HAP-1 (cell line): ENCODE data around the gene SPATA3.
A peak's percentile ranks its signal among the peaks of the same experiment; 100 is the strongest.

ENCODE experiments used
- DNase-seq, 2 experiments: peaks; one replicate each; pipeline ENCODE4 v3.0.0-alpha.2; 2016 to 2020; ENCODE audit warnings: low spot score in 2 of 2
- H3K27me3 ChIP-seq: fragments of 250-450 bp; sonication (Bioruptor Pico); 2 replicates; pipeline ENCODE4 v1.5.1; 2020; ENCODE audit warnings: low read depth, mild to moderate bottlenecking, moderate library complexity
- H3K36me3 ChIP-seq: fragments of 250-450 bp; sonication (Bioruptor Pico); replicated peaks from 2 replicates; pipeline ENCODE4 v1.5.1; 2020; ENCODE audit warnings: mild to moderate bottlenecking
- H3K4me1 ChIP-seq: fragments of 250-450 bp; sonication (Bioruptor Pico); 2 replicates; pipeline ENCODE4 v1.5.1; 2020; ENCODE audit warnings: mild to moderate bottlenecking
- H3K4me3 ChIP-seq: fragments of 250-450 bp; sonication (Bioruptor Pico); 2 replicates; pipeline ENCODE4 v1.5.1; 2020; ENCODE audit warnings: mild to moderate bottlenecking, moderate library complexity
- H3K9me3 ChIP-seq: fragments of 250-450 bp; sonication (Bioruptor Pico); 2 replicates; pipeline ENCODE4 v1.5.1; 2020; ENCODE audit warnings: mild to moderate bottlenecking, moderate library complexity
- in situ Hi-C: fragments of 300-500 bp; cut with MboI; formaldehyde crosslinking; loops from 3 replicates; pipeline ENCODE4 v1.14.3; 2020; ENCODE audit warnings: low sequenced_read_pairs, inconsistent platforms, mixed read lengths

SPATA3 gene

DNA sequence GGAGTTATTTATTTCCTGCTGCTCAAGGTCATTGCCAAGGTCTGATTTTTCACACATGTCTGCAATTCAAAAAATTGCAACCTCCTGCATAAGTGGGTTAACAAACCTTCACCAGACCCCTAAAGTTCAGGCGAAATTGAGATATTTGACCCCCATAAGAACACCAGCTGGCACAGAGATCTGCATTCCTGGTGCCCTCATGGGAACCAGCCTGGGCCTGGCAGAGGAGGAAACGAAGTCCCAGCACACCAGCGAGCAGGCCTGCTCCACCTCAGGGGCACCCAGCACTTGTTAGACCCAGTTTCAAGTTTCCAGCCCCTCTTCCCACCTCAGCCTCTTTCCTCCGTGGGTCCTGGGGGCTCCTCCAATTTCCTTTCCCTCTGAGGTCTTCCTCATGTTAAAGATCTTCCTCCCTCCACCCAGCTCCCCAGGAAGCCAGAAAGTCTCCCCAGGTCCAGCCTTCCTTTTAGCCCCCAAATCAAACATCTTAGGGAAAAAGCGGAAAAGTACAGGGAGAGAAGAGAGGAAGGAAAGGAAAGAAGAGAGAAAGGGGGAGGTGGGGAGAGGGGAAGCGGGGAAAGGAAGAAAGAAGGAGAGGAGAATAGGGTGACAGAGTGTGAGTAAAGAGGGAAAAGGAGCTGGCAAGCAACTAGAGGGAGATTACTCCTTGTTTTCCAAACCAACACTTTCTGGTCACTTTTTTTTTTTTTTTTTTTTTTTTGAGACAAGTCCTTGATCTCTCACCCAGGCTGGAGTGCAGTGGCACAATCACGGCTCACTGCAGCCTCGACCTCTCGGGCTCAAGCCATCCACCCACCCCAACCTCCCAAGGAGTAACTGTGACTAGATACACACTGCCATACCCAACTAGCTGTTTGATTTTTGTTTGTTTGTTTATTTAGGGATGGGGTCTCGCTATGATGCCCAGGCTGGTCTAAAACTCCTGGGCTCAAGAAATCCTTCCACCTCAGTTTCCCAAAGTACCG is 37.5 kb downstream of the SPATA3 start:
- in situ Hi-C loops: no loop called here
- Histone ChIP-seq H3K36me3 (no peaks in the 10 kb centered on the region), H3K9me3 (no peaks in the 10 kb centered on the region), H3K4me3 (no peak overlapping the region), H3K27me3 (peaks cover 27% of the 10 kb centered on the region), H3K4me1 (no peaks in the 10 kb centered on the region)
- no peak for DNase-seq

DNA sequence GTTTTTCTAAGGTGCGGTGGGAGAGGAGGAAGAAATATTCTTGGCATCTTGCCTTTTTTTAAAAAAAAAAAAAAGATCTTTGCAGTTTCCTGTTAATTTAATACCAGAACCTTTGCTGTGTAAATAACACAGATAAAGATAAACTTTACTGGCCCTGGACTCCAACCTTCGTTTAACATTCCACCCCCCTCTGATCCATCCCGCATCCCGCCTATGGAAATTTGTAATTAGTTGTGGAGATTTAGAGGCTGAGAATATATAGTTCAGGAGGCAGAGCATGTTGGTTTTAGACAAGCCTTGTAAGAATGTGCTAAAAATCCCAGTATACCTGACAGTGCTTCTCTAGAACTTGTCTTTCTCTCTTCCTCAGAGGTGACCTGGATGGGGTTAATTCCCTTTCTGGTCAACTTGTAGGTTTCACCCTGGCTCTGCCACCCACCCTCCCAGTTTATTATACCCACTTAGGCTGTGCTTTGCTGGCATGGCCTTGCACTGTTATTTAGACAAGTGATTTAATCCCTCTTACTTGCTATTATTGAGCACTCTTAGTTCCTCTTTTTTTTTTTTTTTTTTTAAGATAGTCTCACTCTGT is 38.5 kb downstream of the SPATA3 start:
- H3K4me1 ChIP-seq: no peaks in the 10 kb centered on the region
- H3K4me3 ChIP-seq: no peak overlapping the region
- H3K36me3 ChIP-seq: no peaks in the 10 kb centered on the region
- H3K9me3 ChIP-seq: no peaks in the 10 kb centered on the region
- peaks cover 27% of the 10 kb centered on the region for H3K27me3 ChIP-seq
- DNase-seq: no peak
- in situ Hi-C loops: no loop called here

DNA sequence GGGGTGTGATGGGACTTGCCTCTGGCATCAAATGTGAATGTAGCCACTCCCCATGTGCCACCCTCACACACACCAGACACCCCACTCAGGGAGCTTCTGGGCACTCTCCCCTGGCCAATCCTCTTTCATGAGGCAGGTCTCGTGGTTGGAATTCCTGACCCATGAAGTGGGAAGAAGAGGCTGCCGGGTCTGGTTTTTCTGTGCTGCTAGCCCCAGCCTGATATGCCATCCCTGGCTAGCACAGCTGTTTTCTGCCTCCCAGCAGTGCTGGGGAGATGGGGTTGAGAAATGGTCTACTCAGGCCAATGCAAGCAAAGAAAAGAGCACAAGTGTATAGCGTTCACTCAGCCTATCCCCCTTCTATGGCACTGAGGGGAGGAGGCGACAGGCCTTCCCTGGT is 40.2 kb downstream of the SPATA3 start:
- in situ Hi-C loops: no loop called here
- Histone ChIP-seq H3K27me3 (peaks cover 27% of the 10 kb centered on the region), H3K4me3 (no peak overlapping the region), H3K36me3 (no peaks in the 10 kb centered on the region), H3K9me3 (no peaks in the 10 kb centered on the region), H3K4me1 (no peaks in the 10 kb centered on the region)
- DNase-seq: no peak

DNA sequence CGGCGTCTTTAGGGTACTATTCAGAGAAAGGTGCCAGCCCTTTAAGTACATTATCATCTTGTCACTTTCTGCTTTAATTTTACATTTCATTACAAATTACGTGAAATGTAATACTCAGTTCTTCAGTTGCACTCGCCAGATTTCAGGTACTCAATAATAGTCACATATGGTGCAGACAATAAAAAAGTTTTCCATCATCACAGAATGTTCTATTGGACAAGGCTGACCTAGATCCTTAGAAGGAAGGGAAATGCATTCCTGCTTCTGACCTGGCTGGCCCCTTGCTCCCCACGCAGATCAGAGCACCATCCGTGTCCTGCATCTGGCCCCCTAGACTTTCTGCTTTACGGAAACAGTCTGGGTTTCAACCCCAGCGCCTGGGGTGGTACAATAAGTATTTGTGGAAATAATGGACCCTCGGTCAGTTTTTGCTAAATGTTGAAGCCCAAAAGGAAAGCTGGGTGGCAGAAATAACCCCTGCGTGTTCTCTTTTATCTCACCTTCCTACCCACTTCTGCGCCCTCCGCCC is 40.7 kb downstream of the SPATA3 start:
- H3K4me1 ChIP-seq: no peaks in the 10 kb centered on the region
- H3K9me3 ChIP-seq: no peaks in the 10 kb centered on the region
- in situ Hi-C loops: no loop called here
- no peak for DNase-seq
- peaks cover 27% of the 10 kb centered on the region for H3K27me3 ChIP-seq
- no peaks in the 10 kb centered on the region for H3K36me3 ChIP-seq
- no peak overlapping the region for H3K4me3 ChIP-seq

DNA sequence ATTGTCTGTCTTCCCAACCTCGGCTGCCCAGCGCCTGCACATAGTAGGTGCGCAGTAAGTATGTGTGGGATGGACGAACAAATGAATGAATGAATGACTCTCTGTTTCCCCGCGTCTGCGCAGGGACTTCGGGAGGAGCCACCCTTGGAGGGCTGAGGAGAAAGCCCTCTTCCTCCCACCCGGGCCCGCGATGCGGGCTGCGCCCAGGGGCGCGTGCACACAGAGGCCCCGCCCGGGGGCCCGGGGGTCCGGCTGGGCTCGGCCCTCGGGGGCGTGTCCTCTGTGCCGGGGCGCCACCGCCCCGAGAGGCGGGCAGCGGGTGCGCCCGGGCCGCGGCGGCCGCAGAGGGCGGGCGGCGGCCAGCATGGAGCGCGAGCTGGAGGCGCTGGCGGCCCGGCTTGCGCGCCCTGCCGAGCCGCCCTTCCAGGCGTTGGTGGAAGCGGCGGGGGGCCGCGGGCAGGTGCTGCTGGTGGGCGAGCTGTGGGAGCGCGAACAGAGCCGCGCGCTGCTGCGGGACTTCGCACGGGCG is 41.3 kb downstream of the SPATA3 start, which contains the start of gene C2orf72:
Gene C2orf72 (plus strand): TSS at position 322 of the 529 bp plus-strand sequence. CDS start 43 bp downstream, at position 365.
- Histone ChIP-seq H3K27me3 (peaks cover 27% of the 10 kb centered on the region), H3K36me3 (no peaks in the 10 kb centered on the region)

DNA sequence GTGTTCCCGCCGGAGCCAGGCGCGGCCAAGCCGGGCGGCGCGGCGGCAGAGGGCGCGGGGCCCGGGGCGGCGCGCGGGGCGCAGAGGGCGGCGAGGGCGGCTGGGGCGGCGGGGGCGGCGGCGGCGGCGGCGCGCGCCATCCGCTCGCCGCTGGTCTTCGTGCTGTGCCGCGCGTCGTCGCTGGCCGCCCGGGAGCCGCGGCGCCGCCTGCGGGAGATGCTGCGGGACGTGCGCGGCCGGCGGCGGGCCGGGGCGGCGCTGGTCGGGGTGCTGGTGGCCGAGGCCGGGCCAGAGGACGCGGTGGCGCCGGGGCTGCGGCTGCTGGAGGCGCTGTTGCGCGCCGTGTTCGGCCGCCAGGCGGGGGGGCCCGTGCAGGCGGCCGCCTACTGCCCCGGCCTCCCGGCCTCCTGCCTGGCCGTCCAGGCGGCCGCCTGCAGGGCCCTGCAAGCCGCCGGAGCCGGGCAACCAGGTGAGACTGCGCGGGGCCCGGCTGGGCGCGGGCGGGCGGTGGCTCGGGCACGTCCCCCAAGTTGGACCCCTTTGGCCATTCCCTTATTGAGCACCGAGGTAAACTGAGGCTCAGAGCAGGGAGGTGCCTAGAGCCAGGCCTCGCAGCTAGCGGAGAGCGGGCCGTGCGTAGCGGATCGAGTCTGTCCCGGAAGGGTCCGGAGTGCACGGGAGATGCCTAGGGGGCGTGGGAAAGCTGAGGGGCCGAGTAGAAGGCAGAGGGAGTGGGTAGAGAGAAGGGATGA is 42.0 kb downstream of the SPATA3 start:
- in situ Hi-C loops: no loop called here
- H3K27me3 ChIP-seq: peaks cover 27% of the 10 kb centered on the region
- DNase-seq: peak in 1 of 2 experiments; percentile 38
- no peaks in the 10 kb centered on the region for H3K4me1 ChIP-seq
- no peaks in the 10 kb centered on the region for H3K36me3 ChIP-seq
- no peaks in the 10 kb centered on the region for H3K9me3 ChIP-seq
- H3K4me3 ChIP-seq: peak overlapping the region; percentile 24

More for the DNA sequence above, 41.3 kb downstream of the SPATA3 start, which contains the start of gene C2orf72:
- Histone ChIP-seq H3K9me3 (no peaks in the 10 kb centered on the region), H3K4me1 (no peaks in the 10 kb centered on the region), H3K4me3 (peak within 1 kb of the TSS; percentile 24)
- peak; percentile 14 to 49 for DNase-seq
- in situ Hi-C loops: no loop called here

DNA sequence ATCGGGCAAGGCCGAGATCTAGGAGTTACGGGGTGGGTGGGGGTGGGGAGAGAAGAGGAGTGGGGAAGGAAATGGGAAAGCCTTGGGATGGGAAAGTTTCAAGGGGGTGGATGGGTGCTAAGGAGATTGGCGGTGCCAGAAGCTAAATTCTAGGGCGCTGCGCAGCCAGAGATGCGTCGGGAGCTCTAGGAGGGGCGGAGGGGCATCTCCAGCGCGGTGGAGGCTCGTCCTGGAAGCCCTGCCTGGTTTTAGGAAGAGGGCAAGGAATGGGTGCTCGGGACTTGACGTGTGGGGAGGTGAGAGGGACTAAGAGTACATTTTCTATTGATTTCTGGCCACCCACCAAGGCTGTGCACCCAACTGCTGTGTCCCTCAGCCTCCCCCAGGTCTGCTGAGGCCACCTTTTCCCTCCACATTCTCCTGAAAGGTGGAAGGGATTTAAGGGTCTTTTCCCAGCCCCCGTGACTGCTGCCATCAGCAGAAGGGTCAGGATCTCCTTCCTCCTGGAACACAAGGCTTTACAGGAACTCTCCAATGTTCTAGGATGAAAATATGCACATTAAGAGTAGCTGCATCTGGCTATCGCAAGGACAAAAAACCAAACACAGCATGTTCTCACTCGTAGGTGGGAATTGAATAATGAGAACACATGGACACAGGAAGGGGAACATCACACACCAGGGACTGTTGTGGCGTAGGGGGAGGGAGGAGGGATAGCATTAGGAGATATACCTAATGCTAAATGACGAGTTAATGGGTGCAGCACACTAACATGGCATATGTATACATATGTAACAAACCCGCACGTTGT is 42.8 kb downstream of the SPATA3 start:
- Histone ChIP-seq H3K4me1 (no peaks in the 10 kb centered on the region), H3K27me3 (peaks cover 27% of the 10 kb centered on the region), H3K4me3 (peak overlapping the region; percentile 24), H3K36me3 (no peaks in the 10 kb centered on the region), H3K9me3 (no peaks in the 10 kb centered on the region)
- in situ Hi-C loops: no loop called here
- DNase-seq: no peak

DNA sequence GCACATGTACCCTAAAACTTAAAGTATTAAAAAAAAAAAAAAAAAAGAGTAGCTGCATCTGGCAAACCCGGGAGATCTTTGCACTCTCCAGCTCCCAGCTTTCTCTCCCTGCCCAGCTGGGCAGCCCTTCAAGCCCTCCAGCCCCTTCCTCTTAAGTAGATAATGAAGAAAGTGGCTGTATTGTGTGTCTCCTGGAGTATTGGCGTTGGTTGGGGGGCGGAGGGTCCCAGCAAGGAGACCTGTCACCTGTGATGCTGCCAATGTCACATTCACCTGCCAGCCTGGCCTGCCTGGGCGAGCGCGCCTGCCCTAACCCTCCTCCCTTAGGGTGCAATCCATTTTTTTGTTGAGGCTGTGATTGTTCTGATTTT is 43.4 kb downstream of the SPATA3 start:
- Histone ChIP-seq H3K27me3 (peaks cover 22% of the 10 kb centered on the region), H3K9me3 (no peaks in the 10 kb centered on the region), H3K4me3 (no peak overlapping the region), H3K4me1 (no peaks in the 10 kb centered on the region), H3K36me3 (no peaks in the 10 kb centered on the region)
- DNase-seq: no peak
- in situ Hi-C loops: no loop called here

DNA sequence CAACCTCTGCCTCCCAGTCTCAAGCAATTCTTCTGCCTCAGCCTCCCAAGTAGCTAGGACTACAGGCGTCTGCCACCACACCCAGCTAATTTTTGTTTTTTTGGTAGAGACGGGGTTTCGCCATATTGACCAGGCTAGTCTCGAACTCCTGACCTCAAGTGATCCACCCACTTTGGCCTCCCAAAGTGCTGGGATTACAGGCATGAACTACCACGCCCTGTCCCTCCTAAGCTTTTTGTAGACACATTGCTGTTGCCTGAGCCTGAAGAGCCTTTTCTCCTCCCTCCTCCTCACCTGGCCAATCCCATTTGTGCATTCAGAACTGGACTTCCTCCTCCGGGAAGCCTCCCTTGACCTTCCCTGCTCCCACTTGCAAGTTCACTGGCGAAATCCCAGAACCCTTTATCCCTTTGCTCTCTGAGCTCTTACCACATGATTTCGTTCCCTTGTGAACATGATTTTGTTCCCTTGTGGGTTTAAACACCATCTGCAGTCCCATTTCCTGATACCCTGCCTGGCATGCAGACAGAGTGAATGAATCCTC is 44.0 kb downstream of the SPATA3 start:
- in situ Hi-C loops: no loop called here
- no peak for DNase-seq
- Histone ChIP-seq H3K9me3 (no peaks in the 10 kb centered on the region), H3K27me3 (peaks cover 17% of the 10 kb centered on the region), H3K4me1 (no peaks in the 10 kb centered on the region), H3K4me3 (no peak overlapping the region), H3K36me3 (no peaks in the 10 kb centered on the region)

DNA sequence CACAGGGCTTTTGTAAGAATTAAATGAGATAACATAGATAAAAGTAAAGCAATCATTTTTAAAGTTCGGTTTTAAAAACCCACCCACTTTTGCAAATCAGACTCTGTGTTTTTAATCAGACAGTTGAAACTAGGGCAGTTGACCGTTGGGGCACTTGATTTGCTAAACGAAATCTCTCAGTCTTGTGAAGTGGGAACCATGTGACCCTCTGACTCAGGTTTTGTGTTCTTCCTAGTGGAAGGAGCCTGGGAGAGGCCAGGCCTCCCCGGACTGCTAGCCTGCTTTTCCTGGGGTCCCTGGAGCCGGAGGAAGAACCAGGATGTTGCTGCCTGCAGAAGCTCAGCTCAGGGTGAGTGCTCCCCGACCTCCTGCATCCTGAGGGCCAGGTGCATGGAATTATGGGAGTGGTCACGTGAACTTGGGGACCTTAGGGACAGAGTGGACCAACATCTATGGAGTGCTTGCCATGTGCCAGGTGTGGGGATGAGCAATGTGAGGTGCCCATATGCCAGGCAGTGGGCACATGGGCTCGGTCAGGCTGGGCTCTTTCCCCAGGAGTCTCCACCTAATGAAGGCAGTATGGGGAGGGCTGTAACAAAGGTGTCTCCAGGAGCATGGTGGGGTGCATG is 45.3 kb downstream of the SPATA3 start:
- Histone ChIP-seq H3K36me3 (no peaks in the 10 kb centered on the region), H3K27me3 (peaks cover 6% of the 10 kb centered on the region), H3K4me3 (no peak overlapping the region), H3K9me3 (no peaks in the 10 kb centered on the region), H3K4me1 (no peaks in the 10 kb centered on the region)
- DNase-seq: no peak
- in situ Hi-C loops: no loop called here

DNA sequence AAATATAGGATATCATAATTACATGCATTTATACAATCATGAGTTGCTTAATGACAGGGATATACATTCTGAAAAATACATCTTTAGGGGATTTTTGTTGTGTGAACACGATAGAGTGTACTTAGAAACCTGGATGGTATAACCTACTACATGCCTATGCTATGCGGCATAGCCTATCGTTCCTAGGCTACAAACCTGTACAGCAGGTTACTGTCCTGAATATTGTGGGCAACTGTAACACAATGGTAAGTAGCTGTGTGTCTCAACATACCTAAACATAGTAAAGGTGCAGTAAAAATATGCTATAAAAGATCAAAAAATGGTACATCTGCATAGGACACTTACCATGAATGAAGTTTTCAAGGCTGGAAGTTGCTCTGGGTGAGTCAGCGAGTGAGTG is 47.9 kb downstream of the SPATA3 start:
- Histone ChIP-seq H3K4me3 (no peak overlapping the region), H3K9me3 (no peaks in the 10 kb centered on the region), H3K36me3 (no peaks in the 10 kb centered on the region), H3K27me3 (no peaks in the 10 kb centered on the region), H3K4me1 (no peaks in the 10 kb centered on the region)
- in situ Hi-C loops: no loop called here
- no peak for DNase-seq

DNA sequence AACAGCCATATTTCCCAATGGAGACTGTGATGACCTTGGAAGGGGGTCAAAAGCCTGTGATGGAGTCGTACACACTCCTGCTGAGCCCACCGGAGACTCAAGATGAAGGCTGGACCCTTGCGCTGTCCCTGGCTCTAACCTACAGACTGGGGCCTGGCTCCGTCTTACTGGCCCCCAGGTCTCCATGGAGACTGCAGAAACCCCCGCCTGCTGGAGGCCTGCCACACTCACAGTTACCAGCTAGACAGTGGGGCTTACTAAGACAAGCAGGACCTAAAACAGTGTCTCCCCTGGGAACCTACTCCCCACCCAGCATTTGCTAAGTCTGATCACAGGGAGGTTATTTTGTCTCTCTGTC is 51.0 kb downstream of the SPATA3 start:
- H3K4me3 ChIP-seq: no peak overlapping the region
- DNase-seq: no peak
- H3K9me3 ChIP-seq: no peaks in the 10 kb centered on the region
- no peaks in the 10 kb centered on the region for H3K4me1 ChIP-seq
- in situ Hi-C loops: no loop called here
- H3K36me3 ChIP-seq: no peaks in the 10 kb centered on the region
- H3K27me3 ChIP-seq: no peaks in the 10 kb centered on the region
